HPDE6-E6E7 (cell line): ENCODE measurements around the gene MOB3A.

Experiments
- DNase-seq: peaks from one replicate; pipeline ENCODE4 v3.0.0; 2011; ENCODE audit warnings: missing footprints; ENCODE audit errors: extremely low spot score

The MOB3A gene

DNA sequence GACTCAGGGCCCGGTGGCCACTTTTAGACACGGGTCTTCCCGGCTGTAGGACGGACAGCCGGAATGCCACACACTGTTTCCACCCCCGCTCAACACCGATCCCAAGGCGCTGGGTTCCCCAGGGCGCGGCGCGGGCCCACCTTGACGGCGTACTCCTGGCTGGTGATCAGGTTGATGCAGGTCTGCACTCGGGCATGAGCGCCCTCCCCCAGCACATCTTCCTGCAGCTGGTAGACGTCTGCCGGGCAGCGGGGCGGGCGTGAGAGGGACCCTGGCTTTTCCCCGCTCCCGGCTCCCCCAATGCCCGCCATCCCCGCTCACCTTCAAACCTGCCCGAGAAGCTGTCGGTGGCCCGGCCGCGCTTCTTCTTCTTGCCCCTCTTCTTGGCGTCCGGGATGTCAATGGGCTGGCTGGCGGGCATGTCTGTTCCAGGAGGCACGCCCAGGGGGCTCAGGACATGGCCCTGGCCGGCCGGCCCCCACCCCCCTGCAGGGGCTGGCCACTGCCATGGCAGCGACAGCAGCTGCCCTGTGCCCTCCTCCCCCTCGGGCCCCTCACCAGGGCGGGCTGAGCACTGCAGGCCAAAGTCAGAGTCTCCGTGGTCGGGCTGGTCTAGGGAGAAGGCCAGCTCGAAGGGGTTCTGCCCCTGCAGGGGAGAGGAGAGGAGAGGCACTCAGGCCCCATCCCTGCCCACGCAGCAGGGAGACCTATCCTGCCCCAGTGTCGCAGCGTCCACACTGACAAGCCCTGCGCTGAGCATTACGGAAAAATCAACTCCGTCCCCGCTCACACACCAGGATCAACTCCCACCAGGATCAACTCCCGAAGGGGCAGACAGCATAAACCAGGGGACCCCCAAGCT is 49.8 kb downstream of the MOB3A start:
- DNase-seq: no peak

DNA sequence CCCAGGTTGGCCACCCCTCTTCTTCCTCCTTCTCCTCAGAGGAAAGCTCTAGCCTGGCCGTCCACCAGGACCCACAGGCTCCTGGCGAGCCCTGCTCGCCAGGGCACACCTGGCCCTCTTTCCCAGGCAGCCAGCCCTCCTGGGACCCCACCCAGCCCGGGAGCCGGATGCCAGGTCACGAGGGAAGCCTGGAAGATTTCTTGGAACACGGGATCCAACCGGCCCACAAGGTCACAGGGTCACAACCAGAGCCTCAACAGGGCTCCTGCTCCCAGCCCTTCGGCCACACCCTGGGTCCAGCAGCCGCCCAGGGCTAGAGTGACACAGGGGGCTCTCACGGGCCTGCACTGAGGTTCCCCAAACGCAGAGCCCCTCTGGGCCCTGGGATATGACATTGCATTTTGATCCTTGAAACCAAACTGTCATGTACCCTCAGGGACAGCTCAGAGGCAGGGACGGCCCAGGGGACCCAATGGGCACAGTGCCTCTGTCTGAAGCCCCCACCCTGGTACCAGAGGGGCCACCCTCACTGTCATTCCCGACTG is 50.6 kb downstream of the MOB3A start:
- DNase-seq: no peak

GRCh38 chr19:2044709-2045500 is 51.2 kb downstream of the MOB3A start:
- DNase-seq: no peak

DNA sequence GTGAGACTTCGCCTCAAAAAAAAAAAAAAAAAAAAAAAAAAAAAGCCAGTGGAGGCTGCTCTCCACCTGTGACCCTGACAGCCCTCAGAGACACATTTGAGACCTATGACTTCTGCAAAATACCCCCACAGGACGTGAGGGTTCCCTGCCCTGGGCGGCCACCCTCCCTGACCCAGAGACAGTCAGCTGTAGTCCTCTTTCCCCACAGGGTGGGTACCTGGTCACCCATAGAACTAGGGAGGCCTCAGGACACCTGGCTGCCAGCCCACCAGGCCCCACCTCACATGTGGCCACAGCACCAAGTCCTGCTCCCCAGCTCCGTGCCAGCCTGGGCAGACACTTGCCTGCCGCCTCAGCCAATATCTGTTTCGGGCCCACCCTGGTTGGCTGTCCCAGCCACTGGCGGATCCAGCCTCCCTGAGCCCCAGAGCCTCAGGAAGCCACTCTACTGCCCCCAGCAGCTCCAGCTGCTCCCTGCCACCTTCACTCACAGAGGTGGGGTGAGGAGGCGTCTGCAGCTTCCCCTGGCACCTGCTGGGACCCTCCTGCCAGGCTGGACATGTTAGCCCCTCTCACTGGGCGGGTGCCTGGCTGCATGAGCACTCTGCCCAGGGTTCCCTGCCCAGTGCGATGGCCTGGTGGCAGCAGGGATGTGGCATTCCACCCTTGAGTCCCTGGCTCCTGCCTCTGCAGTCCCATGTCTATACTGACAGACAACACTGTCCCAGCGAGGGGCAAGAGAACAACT is 52.0 kb downstream of the MOB3A start:
- DNase-seq: no peak

- DNase-seq: no peak
Measured at GRCh38 chr19:2043251-2043641, 52.9 kb downstream of the MOB3A start.

- no peak for DNase-seq
Measured at GRCh38 chr19:2042485-2043250, 53.5 kb downstream of the MOB3A start.

DNA sequence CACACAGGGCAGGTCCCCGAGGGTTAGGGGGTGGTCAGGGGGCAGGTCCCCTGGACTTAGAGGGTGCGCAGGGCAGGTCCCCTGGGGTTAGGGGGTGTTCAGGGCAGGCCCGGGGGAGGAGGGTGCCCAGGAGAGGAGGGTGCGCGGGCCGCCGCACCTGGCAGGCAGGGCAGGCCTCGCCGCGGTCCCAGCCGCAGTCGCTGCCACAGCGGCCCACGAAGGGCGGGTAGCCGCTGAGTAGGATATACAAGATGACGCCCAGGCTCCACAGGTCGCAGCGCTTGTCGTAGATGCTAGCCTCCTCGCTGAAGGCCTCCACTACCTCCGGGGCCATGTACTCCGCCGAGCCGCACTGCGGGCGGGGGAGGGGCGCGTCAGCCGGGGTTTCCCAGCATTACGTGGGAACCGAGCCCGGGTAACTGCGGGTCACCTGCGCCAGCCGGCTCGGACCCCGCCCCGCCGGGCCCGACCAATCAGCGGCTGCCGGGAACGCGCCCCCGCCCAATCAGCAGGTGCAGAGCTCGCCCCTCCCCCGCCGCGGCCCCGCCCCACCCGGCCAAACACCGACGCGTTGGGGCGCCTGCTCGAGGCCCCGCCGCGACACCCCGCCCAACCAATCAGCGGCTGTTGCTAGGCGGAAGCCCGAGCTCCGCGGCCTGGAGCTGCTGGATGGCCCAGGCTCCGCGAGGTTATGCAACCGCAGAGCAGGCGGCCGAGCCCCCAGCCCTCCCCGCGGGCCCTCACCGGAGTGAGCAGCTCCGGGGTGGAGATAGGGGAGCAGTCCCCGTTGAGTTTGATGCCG is 54.2 kb downstream of the MOB3A start:
- peak; percentile 55 for DNase-seq

GRCh38 chr19:2041433-2041682 is 54.8 kb downstream of the MOB3A start:
- DNase-seq: no peak

DNA sequence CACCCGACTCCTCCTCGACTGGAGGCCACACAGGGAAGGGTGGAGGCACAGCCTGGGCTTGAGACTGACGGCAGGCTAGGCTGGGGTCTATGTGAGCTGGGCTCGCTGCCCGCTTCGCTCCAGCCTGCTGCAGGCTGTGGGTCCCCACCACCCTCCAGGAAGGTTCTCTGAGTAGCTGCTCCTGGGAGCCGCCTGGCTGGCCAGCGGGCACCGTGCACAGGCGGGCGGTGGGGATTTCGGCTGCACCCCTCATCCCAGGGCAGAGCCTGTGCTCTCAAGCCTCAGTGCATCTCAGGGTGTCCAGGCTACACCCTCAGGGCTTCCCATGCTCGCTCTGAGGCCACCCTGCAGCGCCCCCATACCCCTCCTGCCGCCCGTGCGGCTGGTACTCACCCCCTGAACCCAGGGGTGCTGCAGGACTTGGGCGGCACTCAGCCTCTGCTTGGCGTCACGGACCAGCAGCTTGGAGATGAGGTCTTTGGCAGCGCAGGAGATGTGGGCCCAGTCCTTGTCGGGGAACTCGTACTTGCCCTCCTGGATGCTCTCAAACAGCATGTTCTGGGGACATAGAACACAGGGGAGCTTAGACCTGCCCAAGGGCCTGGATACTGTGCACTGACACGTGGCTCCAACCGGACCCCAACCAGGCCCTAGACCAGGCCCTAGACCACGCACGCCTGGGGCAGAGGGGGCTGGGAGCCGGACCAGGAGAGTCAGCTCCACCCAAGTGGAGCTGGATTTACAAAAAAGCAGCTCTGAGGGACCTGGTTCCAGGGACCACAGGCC is 55.3 kb downstream of the MOB3A start:
- DNase-seq: no peak

DNA sequence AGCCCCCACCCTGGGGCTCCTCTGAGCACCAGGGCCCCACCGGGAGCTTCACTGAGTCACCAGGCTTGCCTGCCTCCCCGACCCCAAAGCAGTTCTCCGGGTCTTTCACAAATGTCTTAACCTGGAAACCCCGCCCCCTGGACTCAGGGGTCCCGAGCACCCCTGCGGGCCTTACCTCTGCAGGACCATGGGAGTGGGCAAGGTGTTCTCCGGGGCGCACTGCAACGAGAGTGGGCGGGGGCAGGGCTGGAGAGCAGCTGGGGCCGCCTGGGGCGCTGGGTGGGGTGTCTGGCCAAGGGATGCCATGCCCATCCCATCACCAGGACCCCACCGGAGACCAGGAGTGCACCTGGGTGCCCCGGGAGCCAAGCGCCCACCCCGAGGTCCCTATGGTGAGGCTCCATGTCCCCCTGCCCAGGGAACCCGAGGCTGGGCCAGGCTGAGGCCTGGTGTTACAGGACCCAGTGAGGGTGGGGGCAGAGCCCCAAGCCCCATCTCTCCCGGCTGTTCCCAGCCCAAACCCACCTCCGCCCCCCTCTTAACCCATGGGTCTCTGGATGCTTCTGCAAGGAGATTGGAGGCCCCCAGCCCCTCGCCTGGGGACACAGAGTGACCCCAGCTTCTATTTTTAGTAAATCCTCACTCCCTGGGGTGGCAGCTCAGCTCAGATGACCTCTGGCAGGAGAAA is 56.0 kb downstream of the MOB3A start:
- no peak for DNase-seq

- DNase-seq: no peak
Measured at GRCh38 chr19:2039089-2039958, 56.8 kb downstream of the MOB3A start.

DNA sequence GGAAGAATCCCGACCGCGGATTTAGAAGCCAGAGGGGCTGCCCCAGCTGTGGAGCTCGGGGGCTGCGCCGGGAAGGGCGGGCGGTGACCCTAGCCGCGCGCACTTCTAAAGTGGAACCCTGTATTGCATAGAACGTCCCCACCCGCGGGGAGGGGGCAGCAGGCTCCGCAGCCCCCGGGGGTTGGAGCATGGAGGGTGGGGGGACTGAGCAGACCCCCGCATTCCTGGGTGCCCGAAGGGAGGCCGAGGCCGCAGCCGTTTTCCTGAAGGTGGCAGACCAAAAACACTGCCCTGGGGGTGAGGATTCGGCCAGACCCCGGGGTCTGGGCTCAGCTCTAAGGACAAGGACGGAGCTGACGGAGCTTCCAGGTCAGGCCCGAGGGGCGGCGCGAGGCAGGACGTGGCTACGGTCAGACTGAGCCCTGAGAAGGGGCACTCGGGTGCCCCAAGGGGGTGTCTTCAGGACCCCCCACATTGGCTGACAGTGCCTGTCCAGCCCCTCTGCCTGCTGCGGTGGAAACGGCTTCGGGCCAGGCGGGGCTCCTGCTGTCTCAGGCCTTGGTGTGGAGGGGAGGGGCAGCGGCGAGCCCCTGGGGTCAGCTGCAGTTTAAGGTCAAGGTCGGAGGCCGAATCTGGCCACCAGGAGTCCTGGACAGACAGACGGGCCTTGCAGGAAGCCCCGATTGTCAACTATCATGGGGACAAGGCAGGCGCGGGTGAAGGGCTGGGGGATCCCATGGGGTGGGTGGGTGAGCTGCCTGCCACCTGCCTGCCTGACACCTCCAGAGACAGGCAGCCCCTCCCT is 57.6 kb downstream of the MOB3A start:
- no peak for DNase-seq

GRCh38 chr19:2037651-2038255 is 58.4 kb downstream of the MOB3A start:
- no peak for DNase-seq

DNA sequence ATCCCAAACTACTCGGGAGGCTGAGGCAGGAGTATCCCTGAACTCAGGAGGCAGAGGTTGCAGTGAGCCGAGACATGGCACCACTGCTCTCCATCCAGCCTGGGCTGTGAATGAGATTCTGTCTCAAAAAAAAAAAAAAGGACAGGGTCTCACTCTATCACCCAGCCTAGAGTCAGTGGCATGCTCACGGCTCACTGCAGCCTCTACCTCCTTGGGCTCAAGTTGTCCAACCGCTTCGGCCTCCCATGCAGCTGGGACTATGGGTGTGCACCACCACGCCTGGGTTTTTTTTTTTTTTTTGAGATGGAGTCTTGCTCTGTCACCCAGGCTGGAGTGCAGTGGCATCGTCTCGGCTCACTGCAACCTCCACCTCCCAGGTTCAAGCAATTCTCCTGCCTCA is 59.7 kb downstream of the MOB3A start:
- no peak for DNase-seq

DNA sequence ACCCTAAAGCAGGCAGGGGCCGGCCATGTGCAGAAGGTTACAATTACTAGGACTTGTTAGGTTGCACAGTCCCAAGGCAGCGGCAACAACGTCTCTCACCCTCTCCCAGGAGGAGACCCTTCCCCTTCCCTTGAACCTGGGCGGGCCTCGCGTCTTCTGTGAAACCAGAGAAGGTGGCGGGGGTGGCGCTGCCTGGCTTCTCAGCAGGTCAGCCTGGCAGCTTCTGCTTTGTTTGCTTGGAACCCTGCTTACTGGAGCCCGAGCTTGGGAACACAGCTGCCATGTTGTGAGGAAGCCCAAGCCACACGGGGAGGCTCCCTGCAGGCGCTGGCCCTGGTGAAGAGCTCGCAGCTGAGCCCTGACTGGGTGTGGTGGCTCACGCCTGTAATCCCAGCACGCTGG is 60.5 kb downstream of the MOB3A start:
- DNase-seq: no peak

DNA sequence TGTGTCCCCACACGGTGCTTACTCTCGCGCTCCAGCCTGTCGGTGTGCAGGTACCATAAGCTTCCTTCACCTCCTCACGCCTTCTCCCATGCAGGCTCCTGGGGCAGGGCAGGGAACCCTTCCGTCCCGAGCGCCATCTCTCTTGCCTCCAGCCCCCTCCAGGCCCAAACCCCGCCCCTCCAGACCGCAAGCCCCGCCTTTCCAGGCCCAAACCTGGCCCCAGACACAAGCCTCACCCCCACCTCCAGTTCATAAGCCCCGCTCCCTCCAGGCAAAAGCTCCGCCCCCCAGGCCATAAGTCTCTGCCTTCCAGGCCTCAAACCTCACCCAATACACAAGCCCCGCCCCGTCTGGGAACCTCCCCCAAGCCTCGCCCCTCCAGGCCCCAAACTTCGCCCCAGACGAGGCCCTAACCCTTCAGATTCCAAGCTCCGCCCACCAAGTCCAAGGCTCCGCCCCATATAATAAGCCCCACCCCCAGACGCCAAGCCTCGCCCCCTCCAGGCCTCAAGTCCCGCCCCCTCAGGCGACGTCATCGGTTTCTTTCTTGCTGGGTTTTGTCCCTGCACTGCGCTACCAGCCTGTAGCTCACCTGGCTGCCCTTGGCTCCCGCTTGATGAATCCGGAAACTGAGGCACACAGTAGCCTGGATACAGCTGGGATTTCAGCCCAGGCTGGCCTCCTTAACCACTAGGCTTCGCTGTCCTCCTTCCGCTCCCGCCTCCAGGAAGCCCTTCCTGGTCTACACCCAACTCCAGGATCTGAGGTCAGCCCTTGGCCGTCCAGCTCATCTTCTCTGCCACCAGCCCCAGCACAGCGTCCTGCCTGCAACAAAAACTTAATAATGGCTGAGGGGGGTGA is 61.2 kb downstream of the MOB3A start:
- no peak for DNase-seq
